ENCODE measurements around the gene TMEM123.

GRCh38 chr11:102401905-102402304 lies 50.7 kb downstream of the TMEM123 start:
- TF ChIP-seq CTCF (IDR thresholded peaks at IDR 0.05): no peak
- no peak for TF ChIP-seq POLR2A (IDR thresholded peaks at IDR 0.05)
